Omental fat pad (tissue), 4 donors: ENCODE results near the gene CPD. TPM values are rescaled to one million over a fixed set of nuclear protein-coding genes. Genes with fewer than 3 reads are reported as not detected.
A peak's percentile ranks its signal among the peaks of the same experiment; 100 is the strongest.

Source experiments
- ATAC-seq: fragments of 150-250 bp; one replicate; pipeline ENCODE4 v1.9.1; 2016; ENCODE audit warnings: mild to moderate bottlenecking, moderate library complexity; ENCODE audit not compliant: low FRiP score
- DNase-seq: peaks from one replicate; pipeline ENCODE4 v3.0.0-alpha.2; 2019; ENCODE audit warnings: low spot score
- CTCF ChIP-seq, 3 donors: fragments of 450-650 bp; IDR thresholded peaks; one replicate each; pipeline ENCODE4 v1.5.1; 2016 to 2017; ENCODE audit warnings: antibody characterized with exemption in 3 of 3, mild to moderate bottlenecking in 3 of 3, moderate library complexity in 2 of 3
- total RNA-seq, 4 donors: library from RNA; depleted of rRNA; stranded (reverse); fragments of >200 nt; gene quantifications; one replicate each; pipeline ENCODE4 v1.1.0, GENCODE V29; 2016

The CPD gene
- total RNA-seq, 4 donors from 2014 or later, result 57.2 to 101 (median 82.2) TPM

DNA sequence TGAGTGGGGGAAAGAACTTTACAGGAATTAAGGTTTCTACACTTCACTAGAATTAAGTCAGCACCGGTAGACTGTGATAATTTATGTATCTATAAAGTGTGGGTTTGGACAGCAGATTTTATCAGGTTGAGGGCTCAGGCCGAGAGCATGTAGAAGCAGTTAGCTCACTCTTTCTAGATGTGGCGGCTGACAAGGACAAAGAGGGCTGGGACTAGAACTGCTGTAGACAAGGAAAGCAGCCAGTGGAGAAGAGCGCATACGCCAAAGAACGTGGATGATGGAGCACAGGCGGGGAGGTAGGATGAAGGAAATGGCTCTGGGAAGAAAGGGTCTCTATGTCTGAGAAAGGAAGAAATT, 98.0 kb downstream of the CPD start:
- no peak for DNase-seq
- no peak for TF ChIP-seq CTCF (IDR thresholded peaks at IDR 0.05)
- peak; percentile 6 for ATAC-seq

DNA sequence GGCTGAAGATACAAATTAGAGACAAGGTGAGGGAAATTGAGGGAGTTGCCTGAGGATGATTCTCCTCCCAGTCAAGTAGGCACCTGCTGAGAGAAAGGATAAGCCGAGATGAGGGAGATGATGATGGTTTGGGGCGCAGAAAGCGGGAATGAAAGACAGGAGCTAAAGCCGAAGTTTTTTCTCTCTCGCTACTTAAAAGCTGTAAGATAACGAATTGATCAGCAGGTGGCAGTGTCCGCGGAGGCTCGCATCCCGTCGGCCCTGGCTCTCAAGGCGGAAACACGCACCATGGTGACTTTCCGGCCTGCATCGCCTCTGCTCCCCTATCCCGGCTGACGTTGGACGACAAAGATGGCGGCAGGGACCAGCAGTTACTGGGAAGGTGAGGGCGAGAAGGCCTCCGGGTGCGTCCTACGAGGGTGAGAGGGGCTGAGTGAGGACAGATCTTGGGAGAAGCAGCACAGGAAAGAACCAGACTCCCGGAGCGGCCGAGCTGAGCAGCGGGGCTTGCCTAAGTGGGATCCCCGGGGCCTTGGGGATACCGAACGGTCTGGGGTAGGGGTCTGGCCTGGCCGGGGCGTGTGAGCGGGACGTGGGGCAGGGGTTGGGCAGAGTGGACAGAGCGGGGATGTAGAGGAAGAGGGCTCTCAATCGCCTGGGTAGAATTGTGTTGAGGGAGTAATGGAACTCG, 98.5 kb downstream of the CPD start, which contains the start of gene GOSR1:
Gene GOSR1 (plus strand): TSS at position 326 of the 691 bp plus-strand sequence. CDS start 26 bp downstream, at position 352.
- TF ChIP-seq CTCF (IDR thresholded peaks at IDR 0.05), result peak in 1 of 3 donors; percentile 57
- DNase-seq, result peak; percentile 68
- ATAC-seq, result peak; percentile 99

- TF ChIP-seq CTCF (IDR thresholded peaks at IDR 0.05), result no peak
- ATAC-seq (peak; percentile 29), DNase-seq (no peak)
Measured at GRCh38 chr17:30477774-30478115, 99.0 kb downstream of the CPD start.

- DNase-seq (no peak), ATAC-seq (no peak)
- no peak for TF ChIP-seq CTCF (IDR thresholded peaks at IDR 0.05)
Measured at GRCh38 chr17:30482555-30482954, 103.8 kb downstream of the CPD start.

DNA sequence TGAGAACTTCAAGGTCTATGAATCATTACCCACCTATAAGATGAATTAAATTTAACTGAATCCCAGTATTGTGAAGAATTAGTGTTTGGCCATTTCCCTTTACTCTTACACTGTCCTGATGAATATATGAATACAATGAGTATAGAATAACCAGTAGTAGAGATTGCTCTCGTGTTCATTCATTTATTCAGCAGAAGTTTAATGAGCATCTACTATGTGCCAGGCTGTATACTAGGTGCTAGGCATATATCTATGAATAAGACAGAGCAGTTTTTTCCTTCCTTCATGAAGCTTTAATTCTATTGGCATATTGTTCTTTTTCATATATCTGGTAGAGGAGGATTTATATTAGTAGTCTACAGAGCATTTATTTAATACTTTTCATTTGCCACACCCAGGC, 104.4 kb downstream of the CPD start:
- no peak for DNase-seq
- no peak for ATAC-seq
- no peak for TF ChIP-seq CTCF (IDR thresholded peaks at IDR 0.05)

GRCh38 chr17:30493780-30494179, 115.1 kb downstream of the CPD start:
- DNase-seq (no peak), ATAC-seq (no peak)
- no peak for TF ChIP-seq CTCF (IDR thresholded peaks at IDR 0.05)

DNA sequence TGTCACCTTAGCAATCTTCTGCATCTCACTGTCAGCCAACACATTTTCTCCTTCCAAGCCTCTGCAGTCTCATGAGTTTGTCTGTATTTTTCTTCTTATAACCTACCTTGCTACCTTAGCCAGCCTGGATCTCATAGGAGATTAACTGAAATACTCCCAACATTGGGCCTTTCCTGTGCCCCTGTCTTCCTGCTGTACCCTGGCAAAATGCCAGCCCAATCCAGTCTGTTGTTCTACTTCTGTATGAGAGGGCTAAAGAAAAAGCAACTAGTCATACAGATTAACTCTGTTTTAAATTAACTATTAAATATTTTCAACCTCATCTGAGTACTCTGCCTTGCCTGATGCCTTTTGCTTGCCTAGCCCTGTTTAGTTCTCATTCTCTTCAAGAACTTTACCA, 116.9 kb downstream of the CPD start:
- DNase-seq (no peak), ATAC-seq (no peak)
- TF ChIP-seq CTCF (IDR thresholded peaks at IDR 0.05), result no peak
